ENCODE results near the gene RRP1.

RRP1 gene

GRCh38 chr21:43800124-43800523, 10.7 kb downstream of the RRP1 start:
- no peaks in the 10 kb centered on the region; the same call in 1 of the 2 replicates for H3K36me3 ChIP-seq (ENCODE audit: low read length)
- no peaks in the 10 kb centered on the region for H3K9me3 ChIP-seq (ENCODE audit: insufficient read depth, low read length)
- no peak overlapping the region for H3K4me3 ChIP-seq (ENCODE audit: insufficient read depth, low read length, poor library complexity, severe bottlenecking)
- no peak overlapping the region for H3K4me2 ChIP-seq (ENCODE audit: low read depth, low read length, poor library complexity, severe bottlenecking)
- no peak overlapping the region for H3K9ac ChIP-seq (ENCODE audit: low read length)
- H3K79me2 ChIP-seq (ENCODE audit: insufficient read depth, low read length), result no peaks in the 10 kb centered on the region
- H3F3A ChIP-seq (ENCODE audit: insufficient read depth), result peaks cover under 1% of the 10 kb centered on the region; the same call in 1 of the 2 replicates
- H3K27me3 ChIP-seq (ENCODE audit: low read length), result no peaks in the 10 kb centered on the region
- no peak for TF ChIP-seq EZH2phosphoT487 (conservative IDR thresholded peaks at IDR 0.05; ENCODE audit: low read length)
- TF ChIP-seq, protein P1, sequence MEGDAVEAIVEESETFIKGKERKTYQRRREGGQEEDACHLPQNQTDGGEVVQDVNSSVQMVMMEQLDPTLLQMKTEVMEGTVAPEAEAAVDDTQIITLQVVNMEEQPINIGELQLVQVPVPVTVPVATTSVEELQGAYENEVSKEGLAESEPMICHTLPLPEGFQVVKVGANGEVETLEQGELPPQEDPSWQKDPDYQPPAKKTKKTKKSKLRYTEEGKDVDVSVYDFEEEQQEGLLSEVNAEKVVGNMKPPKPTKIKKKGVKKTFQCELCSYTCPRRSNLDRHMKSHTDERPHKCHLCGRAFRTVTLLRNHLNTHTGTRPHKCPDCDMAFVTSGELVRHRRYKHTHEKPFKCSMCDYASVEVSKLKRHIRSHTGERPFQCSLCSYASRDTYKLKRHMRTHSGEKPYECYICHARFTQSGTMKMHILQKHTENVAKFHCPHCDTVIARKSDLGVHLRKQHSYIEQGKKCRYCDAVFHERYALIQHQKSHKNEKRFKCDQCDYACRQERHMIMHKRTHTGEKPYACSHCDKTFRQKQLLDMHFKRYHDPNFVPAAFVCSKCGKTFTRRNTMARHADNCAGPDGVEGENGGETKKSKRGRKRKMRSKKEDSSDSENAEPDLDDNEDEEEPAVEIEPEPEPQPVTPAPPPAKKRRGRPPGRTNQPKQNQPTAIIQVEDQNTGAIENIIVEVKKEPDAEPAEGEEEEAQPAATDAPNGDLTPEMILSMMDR (IDR thresholded peaks at IDR 0.05; ENCODE audit: insufficient read depth, low read length, poor library complexity, severe bottlenecking), result no peak
- no peak overlapping the region for H2AFZ ChIP-seq (ENCODE audit: low read depth, low read length, severe bottlenecking)
- H3K27ac ChIP-seq (ENCODE audit: low read depth, low read length), result no peak overlapping the region
- H4K20me1 ChIP-seq (ENCODE audit: low read depth, low read length), result no peaks in the 10 kb centered on the region
- no peaks in the 10 kb centered on the region for H3K9me2 ChIP-seq (replicated peaks; ENCODE audit: insufficient read depth, low read length)

- no peaks in the 10 kb centered on the region; the same call in 1 of the 2 replicates for H3K36me3 ChIP-seq (ENCODE audit: low read length)
- no peak overlapping the region for H2AFZ ChIP-seq (ENCODE audit: low read depth, low read length, severe bottlenecking)
- H3K9me2 ChIP-seq (replicated peaks; ENCODE audit: insufficient read depth, low read length), result no peaks in the 10 kb centered on the region
- TF ChIP-seq, protein P1 (IDR thresholded peaks at IDR 0.05; ENCODE audit: insufficient read depth, low read length, poor library complexity, severe bottlenecking), result no peak
- TF ChIP-seq EZH2phosphoT487 (conservative IDR thresholded peaks at IDR 0.05; ENCODE audit: low read length), result no peak
- no peaks in the 10 kb centered on the region for H3K27me3 ChIP-seq (ENCODE audit: low read length)
- no peak overlapping the region for H3K4me3 ChIP-seq (ENCODE audit: insufficient read depth, low read length, poor library complexity, severe bottlenecking)
- H4K20me1 ChIP-seq (ENCODE audit: low read depth, low read length), result no peaks in the 10 kb centered on the region
- H3K79me2 ChIP-seq (ENCODE audit: insufficient read depth, low read length), result no peaks in the 10 kb centered on the region
- H3F3A ChIP-seq (ENCODE audit: insufficient read depth), result peaks cover 5% of the 10 kb centered on the region
- no peaks in the 10 kb centered on the region for H3K9me3 ChIP-seq (ENCODE audit: insufficient read depth, low read length)
- no peak overlapping the region for H3K27ac ChIP-seq (ENCODE audit: low read depth, low read length)
- H3K4me2 ChIP-seq (ENCODE audit: low read depth, low read length, poor library complexity, severe bottlenecking), result no peak overlapping the region
- no peak overlapping the region for H3K9ac ChIP-seq (ENCODE audit: low read length)
These were observed 11.2 kb downstream of the RRP1 start for GRCh38 chr21:43800566-43800965.

DNA sequence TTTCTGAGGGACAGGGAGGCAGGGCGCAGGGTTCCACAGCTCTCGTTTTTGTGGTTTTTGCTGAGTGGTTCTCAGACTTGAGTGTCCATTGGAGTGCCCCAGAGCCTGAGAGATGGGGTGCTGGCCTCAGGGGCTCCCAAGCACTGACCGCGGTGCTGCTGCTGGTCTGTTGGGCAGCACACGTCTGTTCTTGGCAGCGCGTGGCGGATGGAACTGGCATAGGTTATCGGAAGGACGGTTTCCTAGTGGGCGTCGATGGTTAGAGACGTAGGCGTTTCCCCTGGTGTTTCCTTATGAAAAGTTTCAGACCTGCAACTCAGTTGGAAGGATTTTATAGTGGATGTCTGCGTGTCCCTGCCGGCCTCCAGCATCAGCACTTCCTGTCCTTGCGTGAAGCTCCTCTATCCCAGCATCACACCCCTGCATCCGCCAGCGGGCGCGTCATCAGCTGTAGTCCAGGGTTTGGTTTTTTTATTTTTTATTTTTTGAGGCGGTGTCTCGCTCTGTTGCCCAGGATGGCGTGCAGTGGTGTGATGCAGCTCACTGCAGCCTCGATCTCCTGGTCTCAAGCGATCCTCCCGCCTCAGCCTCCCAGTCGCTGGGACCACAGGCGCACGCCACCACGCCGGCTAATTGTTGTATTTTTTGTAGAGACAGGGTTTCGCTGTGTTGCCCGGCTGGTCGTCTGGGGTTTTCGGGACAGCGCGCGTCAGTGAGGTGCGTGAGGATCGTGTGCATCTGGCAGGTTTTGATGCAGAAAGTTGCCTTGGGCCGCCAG, 11.8 kb downstream of the RRP1 start:
- Histone ChIP-seq H3K27ac (ENCODE audit: low read depth, low read length) (no peak overlapping the region), H2AFZ (ENCODE audit: low read depth, low read length, severe bottlenecking) (no peak overlapping the region), H3F3A (ENCODE audit: insufficient read depth) (peaks cover 8% of the 10 kb centered on the region), H3K4me3 (ENCODE audit: insufficient read depth, low read length, poor library complexity, severe bottlenecking) (no peak overlapping the region), H3K79me2 (ENCODE audit: insufficient read depth, low read length) (no peaks in the 10 kb centered on the region), H3K4me2 (ENCODE audit: low read depth, low read length, poor library complexity, severe bottlenecking) (no peak overlapping the region), H3K9ac (ENCODE audit: low read length) (no peak overlapping the region), H3K9me2 (replicated peaks; ENCODE audit: insufficient read depth, low read length) (no peaks in the 10 kb centered on the region), H3K9me3 (ENCODE audit: insufficient read depth, low read length) (no peaks in the 10 kb centered on the region), H3K27me3 (ENCODE audit: low read length) (no peaks in the 10 kb centered on the region), H4K20me1 (ENCODE audit: low read depth, low read length) (no peaks in the 10 kb centered on the region), H3K36me3 (ENCODE audit: low read length) (no peaks in the 10 kb centered on the region)
- TF ChIP-seq, protein P1 (IDR thresholded peaks at IDR 0.05; ENCODE audit: insufficient read depth, low read length, poor library complexity, severe bottlenecking), result no peak
- TF ChIP-seq EZH2phosphoT487 (conservative IDR thresholded peaks at IDR 0.05; ENCODE audit: low read length), result no peak
